ENCODE data around the gene SLC30A4. TPM values are rescaled to one million over a fixed set of nuclear protein-coding genes. Genes with fewer than 3 reads are reported as not detected.
"Not testable (repeated sequence)": the region's sequence is repeated elsewhere in the genome, so short reads cannot be mapped to it uniquely, and the experiment has no call there.

Gene SLC30A4
- total RNA-seq, 4 donors from 2014 or later = 4.1 to 7.9 (median 5.4) TPM

- H3K9me3 ChIP-seq = no peaks in the 10 kb centered on the region
- H3K4me3 ChIP-seq = no peak overlapping the region
- no peak overlapping the region for H3K27ac ChIP-seq
- DNase-seq (ENCODE audit: low spot score in 2 of 2) = no peak
- TF ChIP-seq POLR2AphosphoS5 (IDR thresholded peaks at IDR 0.05) (no peak), CTCF (IDR thresholded peaks at IDR 0.05) (no peak), POLR2A (IDR thresholded peaks at IDR 0.05) (no peak), EP300 (IDR thresholded peaks at IDR 0.05) (no peak)
- 90% methylated on average over 1 of the region's 1 CpG for WGBS
- no peaks in the 10 kb centered on the region for H3K27me3 ChIP-seq
- no peaks in the 10 kb centered on the region for H3K4me1 ChIP-seq
- no peaks in the 10 kb centered on the region for H3K36me3 ChIP-seq
These were observed 18.0 kb upstream of the SLC30A4 start for GRCh38 chr15:45540531-45540930.

- Histone ChIP-seq H3K4me3 (no peak overlapping the region), H3K27ac (no peak overlapping the region), H3K36me3 (no peaks in the 10 kb centered on the region), H3K27me3 (no peaks in the 10 kb centered on the region), H3K9me3 (no peaks in the 10 kb centered on the region), H3K4me1 (no peaks in the 10 kb centered on the region)
- 89% methylated on average over 3 of the region's 3 CpGs for WGBS
- DNase-seq (ENCODE audit: low spot score in 2 of 2) = no peak
- TF ChIP-seq POLR2A (IDR thresholded peaks at IDR 0.05) (no peak), CTCF (IDR thresholded peaks at IDR 0.05) (no peak), EP300 (IDR thresholded peaks at IDR 0.05) (no peak), POLR2AphosphoS5 (IDR thresholded peaks at IDR 0.05) (no peak)
These were observed 17.1 kb upstream of the SLC30A4 start for GRCh38 chr15:45539680-45540079.

- Histone ChIP-seq H3K4me1 (no peaks in the 10 kb centered on the region), H3K9me3 (no peaks in the 10 kb centered on the region), H3K36me3 (no peaks in the 10 kb centered on the region), H3K4me3 (no peak overlapping the region), H3K27me3 (no peaks in the 10 kb centered on the region), H3K27ac (no peak overlapping the region)
- DNase-seq (ENCODE audit: low spot score in 2 of 2) = no peak
- no peak for TF ChIP-seq EP300 (IDR thresholded peaks at IDR 0.05)
- no peak for TF ChIP-seq POLR2AphosphoS5 (IDR thresholded peaks at IDR 0.05)
- no peak for TF ChIP-seq POLR2A (IDR thresholded peaks at IDR 0.05)
- TF ChIP-seq CTCF (IDR thresholded peaks at IDR 0.05) = no peak
- 59% methylated on average over 3 of the region's 3 CpGs for WGBS
These were observed 14.4 kb upstream of the SLC30A4 start for GRCh38 chr15:45536934-45537333.

GRCh38 chr15:45535486-45536042 lies 13.0 kb upstream of the SLC30A4 start:
- DNase-seq (ENCODE audit: low spot score in 2 of 2) = no peak
- H3K36me3 ChIP-seq = no peaks in the 10 kb centered on the region
- H3K4me1 ChIP-seq = no peaks in the 10 kb centered on the region
- no peaks in the 10 kb centered on the region for H3K9me3 ChIP-seq
- WGBS = 90% methylated on average over 2 of the region's 2 CpGs
- H3K4me3 ChIP-seq = no peak overlapping the region
- H3K27me3 ChIP-seq = no peaks in the 10 kb centered on the region
- H3K27ac ChIP-seq = no peak overlapping the region
- TF ChIP-seq POLR2AphosphoS5 (IDR thresholded peaks at IDR 0.05) (no peak), EP300 (IDR thresholded peaks at IDR 0.05) (no peak), POLR2A (IDR thresholded peaks at IDR 0.05) (no peak), CTCF (IDR thresholded peaks at IDR 0.05) (no peak)

GRCh38 chr15:45534821-45535220 lies 12.3 kb upstream of the SLC30A4 start:
- Histone ChIP-seq H3K36me3 (no peaks in the 10 kb centered on the region), H3K4me1 (no peaks in the 10 kb centered on the region), H3K4me3 (no peak overlapping the region), H3K27ac (no peak overlapping the region), H3K27me3 (no peaks in the 10 kb centered on the region), H3K9me3 (no peaks in the 10 kb centered on the region)
- WGBS = 72% methylated on average over 1 of the region's 1 CpG
- TF ChIP-seq CTCF (IDR thresholded peaks at IDR 0.05) (no peak), EP300 (IDR thresholded peaks at IDR 0.05) (no peak), POLR2AphosphoS5 (IDR thresholded peaks at IDR 0.05) (no peak), POLR2A (IDR thresholded peaks at IDR 0.05) (no peak)
- DNase-seq (ENCODE audit: low spot score in 2 of 2) = no peak

GRCh38 chr15:45532892-45533291 lies 10.3 kb upstream of the SLC30A4 start:
- H3K4me1 ChIP-seq; H3K36me3 ChIP-seq; H3K9me3 ChIP-seq; H3K27me3 ChIP-seq; H3K27ac ChIP-seq; H3K4me3 ChIP-seq; DNase-seq (ENCODE audit: low spot score in 2 of 2): not testable (repeated sequence)
- WGBS = 90% methylated on average over 3 of the region's 3 CpGs

All from suprapubic skin (tissue), 4 donors.